ENCODE measurements around the gene PHKG2.
"Not testable (repeated sequence)": the region's sequence is repeated elsewhere in the genome, so short reads cannot be mapped to it uniquely, and the experiment has no call there.

The PHKG2 gene, protein sequence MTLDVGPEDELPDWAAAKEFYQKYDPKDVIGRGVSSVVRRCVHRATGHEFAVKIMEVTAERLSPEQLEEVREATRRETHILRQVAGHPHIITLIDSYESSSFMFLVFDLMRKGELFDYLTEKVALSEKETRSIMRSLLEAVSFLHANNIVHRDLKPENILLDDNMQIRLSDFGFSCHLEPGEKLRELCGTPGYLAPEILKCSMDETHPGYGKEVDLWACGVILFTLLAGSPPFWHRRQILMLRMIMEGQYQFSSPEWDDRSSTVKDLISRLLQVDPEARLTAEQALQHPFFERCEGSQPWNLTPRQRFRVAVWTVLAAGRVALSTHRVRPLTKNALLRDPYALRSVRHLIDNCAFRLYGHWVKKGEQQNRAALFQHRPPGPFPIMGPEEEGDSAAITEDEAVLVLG

DNA sequence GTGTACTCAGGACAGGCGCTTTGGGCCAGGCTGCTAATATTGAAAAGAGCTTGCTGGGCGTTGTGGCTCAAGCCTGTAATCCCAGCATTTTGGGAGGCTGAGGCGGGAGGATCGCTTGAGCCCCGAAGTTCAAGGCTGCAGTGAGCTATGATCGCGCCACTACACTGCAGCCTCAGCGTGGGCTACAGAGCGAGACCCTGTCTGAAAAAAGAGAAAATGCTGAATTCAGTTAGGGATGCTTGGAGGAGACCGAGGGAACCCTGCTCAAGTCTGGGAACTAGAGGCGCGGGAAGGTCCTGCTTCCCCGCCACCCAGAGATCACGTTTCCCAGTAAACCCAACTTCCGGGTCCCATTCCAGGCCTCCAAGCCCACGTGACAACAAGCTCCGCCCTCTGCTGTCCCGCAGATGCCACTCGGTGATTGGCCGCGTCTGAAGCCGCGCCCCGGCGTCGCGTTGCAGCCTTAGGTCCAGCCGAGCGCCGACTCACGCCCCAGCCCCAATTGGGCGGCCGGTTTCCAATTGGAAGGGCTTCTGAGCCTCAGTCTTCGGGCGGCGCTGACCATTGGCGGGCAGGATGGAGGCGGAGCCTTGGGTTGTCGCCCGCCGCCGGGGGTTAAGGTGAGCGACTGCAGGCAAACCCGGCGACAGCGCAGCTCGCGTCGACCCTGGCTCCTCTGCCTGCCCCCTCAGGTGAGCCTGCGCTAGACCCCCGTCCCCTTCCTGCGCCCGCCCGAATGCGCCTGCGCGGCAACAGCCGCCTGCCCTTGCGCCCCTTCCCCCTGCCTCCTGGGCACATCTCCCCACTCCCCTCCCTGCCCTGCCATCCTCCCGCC lies at the start of gene PHKG2:
TSS of gene PHKG2 (plus strand) at position 627 of the 835 bp plus-strand sequence. CDS start 396 bp downstream, outside the sequence.
- TF ChIP-seq, protein P1, sequence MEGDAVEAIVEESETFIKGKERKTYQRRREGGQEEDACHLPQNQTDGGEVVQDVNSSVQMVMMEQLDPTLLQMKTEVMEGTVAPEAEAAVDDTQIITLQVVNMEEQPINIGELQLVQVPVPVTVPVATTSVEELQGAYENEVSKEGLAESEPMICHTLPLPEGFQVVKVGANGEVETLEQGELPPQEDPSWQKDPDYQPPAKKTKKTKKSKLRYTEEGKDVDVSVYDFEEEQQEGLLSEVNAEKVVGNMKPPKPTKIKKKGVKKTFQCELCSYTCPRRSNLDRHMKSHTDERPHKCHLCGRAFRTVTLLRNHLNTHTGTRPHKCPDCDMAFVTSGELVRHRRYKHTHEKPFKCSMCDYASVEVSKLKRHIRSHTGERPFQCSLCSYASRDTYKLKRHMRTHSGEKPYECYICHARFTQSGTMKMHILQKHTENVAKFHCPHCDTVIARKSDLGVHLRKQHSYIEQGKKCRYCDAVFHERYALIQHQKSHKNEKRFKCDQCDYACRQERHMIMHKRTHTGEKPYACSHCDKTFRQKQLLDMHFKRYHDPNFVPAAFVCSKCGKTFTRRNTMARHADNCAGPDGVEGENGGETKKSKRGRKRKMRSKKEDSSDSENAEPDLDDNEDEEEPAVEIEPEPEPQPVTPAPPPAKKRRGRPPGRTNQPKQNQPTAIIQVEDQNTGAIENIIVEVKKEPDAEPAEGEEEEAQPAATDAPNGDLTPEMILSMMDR (conservative IDR thresholded peaks at IDR 0.05; ENCODE audit: control insufficient read depth, insufficient read depth, low read depth, low read length): no peak

DNA sequence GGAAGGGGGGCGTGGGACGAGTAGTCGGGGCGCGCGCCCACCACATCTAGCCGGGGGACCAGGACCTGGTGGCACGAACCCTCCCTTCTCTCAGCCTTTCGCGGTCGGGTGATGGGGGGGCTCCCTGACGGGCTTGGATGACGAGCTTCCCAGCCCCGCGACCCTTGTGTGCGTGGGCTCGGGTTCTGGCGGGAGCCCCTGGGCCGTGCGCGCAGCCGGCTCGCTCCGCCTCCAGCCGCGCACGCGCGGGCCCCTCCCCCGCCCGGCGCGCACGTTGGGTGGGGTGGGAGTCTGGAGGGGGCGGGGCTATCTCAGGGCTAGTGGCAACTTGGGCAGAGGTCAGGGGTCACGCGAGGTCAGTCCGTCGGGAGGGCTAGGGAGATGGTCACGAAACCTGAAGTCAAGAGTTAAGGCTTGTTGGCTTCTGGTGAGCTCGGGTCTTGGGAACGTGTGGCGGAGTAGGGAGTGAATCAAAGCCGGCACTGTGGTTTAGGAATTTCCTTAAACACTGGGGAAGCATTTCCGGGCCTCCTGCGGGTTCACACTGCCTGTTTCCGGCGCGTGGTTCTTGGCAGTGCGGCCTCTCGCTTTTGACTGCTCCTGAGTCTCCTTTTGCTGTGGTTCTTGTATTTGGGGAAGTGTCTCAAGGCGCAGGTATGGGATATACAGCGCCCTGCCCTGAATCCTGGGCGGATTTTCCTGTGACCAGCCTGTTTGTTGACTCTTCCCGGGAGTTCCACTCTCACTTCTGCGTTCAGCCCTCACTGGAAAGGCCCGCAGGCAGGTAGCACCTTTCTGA lies 49.2 kb upstream of the PHKG2 start, which contains the start of gene SRCAP:
TSS of gene SRCAP (plus strand) at position 356 of the 799 bp plus-strand sequence. CDS start 1,654 bp downstream, outside the sequence.
- DNase-seq (ENCODE audit: low read depth): peak; percentile 73
- H3K4me3 ChIP-seq (ENCODE audit: control insufficient read depth, low read depth, low read length): peak within 1 kb of the TSS; percentile 86
- TF ChIP-seq, protein P1 (conservative IDR thresholded peaks at IDR 0.05; ENCODE audit: control insufficient read depth, insufficient read depth, low read depth, low read length): no peak

More for the DNA sequence above, at the start of gene PHKG2:
- peak within 1 kb of the TSS; percentile 72 for H3K4me3 ChIP-seq (ENCODE audit: control insufficient read depth, low read depth, low read length)
- peak; percentile 98 for DNase-seq (ENCODE audit: low read depth)

DNA sequence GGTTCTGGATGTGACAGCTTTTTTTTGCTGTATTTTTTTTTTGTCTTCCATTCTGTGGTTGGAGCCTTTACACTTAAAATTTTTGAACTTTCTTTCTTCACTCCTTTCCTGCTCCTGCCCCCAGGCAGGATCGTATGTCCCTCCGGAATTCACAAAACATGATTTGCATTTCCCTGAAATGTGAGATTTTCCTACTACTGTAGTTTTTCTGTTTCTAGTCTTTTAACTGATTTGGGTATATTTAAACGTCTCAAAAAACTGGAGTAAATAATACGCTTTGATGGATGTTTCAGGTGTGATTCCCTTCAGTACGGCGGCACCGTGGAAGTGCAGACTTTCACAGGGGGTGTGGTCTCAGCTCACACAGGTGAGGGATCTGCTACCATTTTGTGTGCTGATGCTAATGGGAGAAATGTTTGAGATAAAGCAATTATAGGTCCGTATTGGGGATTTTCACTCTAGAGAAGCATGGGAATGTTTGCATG lies 48.6 kb upstream of the PHKG2 start:
- no peak for DNase-seq (ENCODE audit: low read depth)
- TF ChIP-seq, protein P1 (conservative IDR thresholded peaks at IDR 0.05; ENCODE audit: control insufficient read depth, insufficient read depth, low read depth, low read length): no peak
- H3K4me3 ChIP-seq (ENCODE audit: control insufficient read depth, low read depth, low read length): peak overlapping the region; percentile 86

DNA sequence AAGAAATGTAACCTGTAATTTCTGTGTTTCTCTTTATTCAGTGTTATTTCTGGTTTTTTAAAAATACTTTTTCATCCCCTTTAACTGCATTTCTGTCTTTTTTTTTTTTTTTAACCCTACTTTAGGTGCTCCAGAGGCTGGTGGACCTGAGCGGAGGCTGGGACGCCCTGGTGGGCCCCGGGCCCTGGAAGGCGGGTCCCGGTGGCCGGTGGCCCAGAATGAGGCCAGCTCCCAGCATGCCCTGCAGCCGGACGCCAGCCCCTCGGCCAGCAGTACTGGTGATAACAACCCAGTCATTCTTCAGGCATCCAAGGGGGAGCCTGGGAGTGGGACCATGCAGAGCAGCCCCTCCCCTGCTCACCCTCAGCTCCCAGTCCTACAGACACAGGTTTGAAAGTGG lies 47.7 kb upstream of the PHKG2 start:
- TF ChIP-seq, protein P1 (conservative IDR thresholded peaks at IDR 0.05; ENCODE audit: control insufficient read depth, insufficient read depth, low read depth, low read length): no peak
- peak; percentile 17 for DNase-seq (ENCODE audit: low read depth)
- no peak overlapping the region for H3K4me3 ChIP-seq (ENCODE audit: control insufficient read depth, low read depth, low read length)

DNA sequence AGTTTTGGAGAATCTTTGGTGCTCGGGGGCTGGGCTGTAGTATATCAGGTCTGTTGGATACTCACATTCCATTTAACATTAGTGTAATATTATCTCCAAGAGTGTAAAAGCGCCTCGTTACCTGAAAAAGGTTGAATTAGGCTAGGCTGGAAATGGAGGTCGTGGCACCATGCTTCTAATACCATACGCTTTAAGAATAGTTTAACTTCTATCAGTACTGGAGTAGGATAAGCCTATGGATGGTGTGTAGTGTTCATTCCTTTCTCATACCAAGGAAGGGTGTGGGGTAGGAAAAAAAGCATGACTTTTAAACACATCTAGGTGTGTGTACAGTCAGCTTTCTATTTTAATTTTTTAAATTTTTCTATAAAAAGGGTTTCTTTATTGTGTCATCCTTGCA lies 47.3 kb upstream of the PHKG2 start:
- TF ChIP-seq, protein P1 (conservative IDR thresholded peaks at IDR 0.05; ENCODE audit: control insufficient read depth, insufficient read depth, low read depth, low read length): no peak
- no peak for DNase-seq (ENCODE audit: low read depth)
- no peak overlapping the region for H3K4me3 ChIP-seq (ENCODE audit: control insufficient read depth, low read depth, low read length)

DNA sequence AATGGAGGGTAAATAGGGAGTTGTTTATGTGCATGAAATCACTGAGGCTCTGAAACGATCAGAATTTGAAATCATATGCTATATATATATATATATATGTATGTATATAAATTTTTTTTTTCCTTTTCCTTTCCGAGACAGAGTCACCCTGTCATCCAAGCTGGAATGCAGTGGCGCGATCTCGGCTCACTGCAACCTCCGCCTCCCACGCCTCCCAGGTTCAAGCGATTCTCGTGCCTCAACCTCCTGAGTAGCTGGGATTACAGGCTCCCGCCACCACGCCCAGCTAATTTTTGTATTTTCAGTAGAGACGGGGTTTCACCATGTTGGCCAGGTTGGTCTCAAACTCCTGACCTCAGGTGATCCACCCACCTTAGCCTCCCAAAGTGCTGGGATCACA lies 45.2 kb upstream of the PHKG2 start:
- not testable (repeated sequence) for H3K4me3 ChIP-seq (ENCODE audit: control insufficient read depth, low read depth, low read length)

More for the DNA sequence above, 45.2 kb upstream of the PHKG2 start:
- not testable (repeated sequence) for DNase-seq (ENCODE audit: low read depth)
